Activated T-cell treated with anti-CD3 and anti-CD28 coated beads, Interleukin-2, amount 50 U/mL, for 4 hours (primary cell): ENCODE measurements around the gene LARGE1. TPM values are rescaled to one million over a fixed set of nuclear protein-coding genes. Genes with fewer than 3 reads are reported as not detected.

Source experiments
- ATAC-seq, 2 donors: fragments of 200-7000 bp; cut with Tn5 transposase; one replicate each; pipeline ENCODE4 v1.10.0; 2021
- DNase-seq: peaks from one replicate; pipeline ENCODE4 v3.0.0-alpha.2; 2020
- H3K27me3 Mint-ChIP-seq: one replicate; pipeline ENCODE4 v1.8.0; 2021; ENCODE audit warnings: low read depth, mixed read lengths
- H3K36me3 Mint-ChIP-seq: one replicate; pipeline ENCODE4 v1.8.0; 2022; ENCODE audit warnings: mixed read lengths; ENCODE audit not compliant: insufficient read depth
- H3K4me1 Mint-ChIP-seq: one replicate; pipeline ENCODE4 v1.8.0; 2021; ENCODE audit warnings: low read depth, mixed read lengths
- H3K4me3 Mint-ChIP-seq: one replicate; pipeline ENCODE4 v1.8.0; 2021; ENCODE audit warnings: mild to moderate bottlenecking, moderate library complexity, mixed read lengths
- H3K9me3 Mint-ChIP-seq: one replicate; pipeline ENCODE4 v1.8.0; 2021; ENCODE audit warnings: mixed read lengths
- total RNA-seq, 3 donors: library from RNA; stranded (reverse); gene quantifications; one replicate each; pipeline ENCODE4 v1.2.1, GENCODE V29; 2021

The LARGE1 gene
- total RNA-seq, 3 donors from 2014 or later: 0.73 to 2.2 (median 1.0) TPM

GRCh38 chr22:33324228-33324627 is 596.0 kb downstream of the LARGE1 start:
- no peak for ATAC-seq
- H3K9me3 Mint-ChIP-seq: no peaks in the 10 kb centered on the region
- no peaks in the 10 kb centered on the region for H3K36me3 Mint-ChIP-seq
- H3K4me1 Mint-ChIP-seq: no peaks in the 10 kb centered on the region
- no peaks in the 10 kb centered on the region for H3K27me3 Mint-ChIP-seq
- DNase-seq: no peak
- H3K4me3 Mint-ChIP-seq: no peak overlapping the region

- Mint-ChIP-seq H3K4me3 (no peak overlapping the region), H3K4me1 (no peaks in the 10 kb centered on the region), H3K36me3 (no peaks in the 10 kb centered on the region), H3K27me3 (no peaks in the 10 kb centered on the region), H3K9me3 (peaks cover 5% of the 10 kb centered on the region)
- ATAC-seq (no peak), DNase-seq (no peak)
Measured at GRCh38 chr22:33321466-33321865, 598.8 kb downstream of the LARGE1 start.

- H3K36me3 Mint-ChIP-seq: no peaks in the 10 kb centered on the region
- H3K4me1 Mint-ChIP-seq: no peaks in the 10 kb centered on the region
- no peak for ATAC-seq
- peaks cover 5% of the 10 kb centered on the region for H3K9me3 Mint-ChIP-seq
- H3K4me3 Mint-ChIP-seq: no peak overlapping the region
- no peaks in the 10 kb centered on the region for H3K27me3 Mint-ChIP-seq
- no peak for DNase-seq
Measured at GRCh38 chr22:33315954-33316353, 604.3 kb downstream of the LARGE1 start.

- H3K36me3 Mint-ChIP-seq: no peaks in the 10 kb centered on the region
Measured at GRCh38 chr22:33315117-33315516, 605.2 kb downstream of the LARGE1 start.

GRCh38 chr22:33314316-33314715 is 606.0 kb downstream of the LARGE1 start:
- H3K4me3 Mint-ChIP-seq: no peak overlapping the region
- H3K27me3 Mint-ChIP-seq: no peaks in the 10 kb centered on the region
- no peak for ATAC-seq
- H3K4me1 Mint-ChIP-seq: no peaks in the 10 kb centered on the region
- H3K9me3 Mint-ChIP-seq: peaks cover 5% of the 10 kb centered on the region
- DNase-seq: no peak
- no peaks in the 10 kb centered on the region for H3K36me3 Mint-ChIP-seq

More at GRCh38 chr22:33315117-33315516, 605.2 kb downstream of the LARGE1 start:
- H3K4me1 Mint-ChIP-seq: no peaks in the 10 kb centered on the region
- H3K27me3 Mint-ChIP-seq: no peaks in the 10 kb centered on the region
- H3K9me3 Mint-ChIP-seq: peaks cover 5% of the 10 kb centered on the region
- DNase-seq: no peak
- no peak overlapping the region for H3K4me3 Mint-ChIP-seq
- no peak for ATAC-seq

GRCh38 chr22:33303099-33303498 is 617.2 kb downstream of the LARGE1 start:
- no peaks in the 10 kb centered on the region for H3K36me3 Mint-ChIP-seq
- H3K4me1 Mint-ChIP-seq: peaks cover under 1% of the 10 kb centered on the region
- DNase-seq: no peak

GRCh38 chr22:33302549-33302948 is 617.7 kb downstream of the LARGE1 start:
- DNase-seq: no peak
- peaks cover 6% of the 10 kb centered on the region for H3K27me3 Mint-ChIP-seq
- no peak overlapping the region for H3K4me3 Mint-ChIP-seq
- H3K9me3 Mint-ChIP-seq: no peaks in the 10 kb centered on the region
- H3K4me1 Mint-ChIP-seq: peaks cover 2% of the 10 kb centered on the region
- ATAC-seq: no peak
- H3K36me3 Mint-ChIP-seq: no peaks in the 10 kb centered on the region

More at GRCh38 chr22:33303099-33303498, 617.2 kb downstream of the LARGE1 start:
- no peaks in the 10 kb centered on the region for H3K9me3 Mint-ChIP-seq
- no peak overlapping the region for H3K4me3 Mint-ChIP-seq
- ATAC-seq: no peak
- peaks cover 6% of the 10 kb centered on the region for H3K27me3 Mint-ChIP-seq

- Mint-ChIP-seq H3K36me3 (no peaks in the 10 kb centered on the region), H3K4me1 (peaks cover 2% of the 10 kb centered on the region), H3K4me3 (no peak overlapping the region), H3K27me3 (peaks cover 6% of the 10 kb centered on the region), H3K9me3 (no peaks in the 10 kb centered on the region)
- DNase-seq (peak; percentile 18), ATAC-seq (peak; percentile 41 to 57)
Measured at GRCh38 chr22:33302049-33302545, 618.2 kb downstream of the LARGE1 start.

GRCh38 chr22:33300165-33300564 is 620.1 kb downstream of the LARGE1 start:
- H3K4me3 Mint-ChIP-seq: no peak overlapping the region
- H3K9me3 Mint-ChIP-seq: no peaks in the 10 kb centered on the region
- no peak for DNase-seq
- peaks cover 6% of the 10 kb centered on the region for H3K27me3 Mint-ChIP-seq
- H3K4me1 Mint-ChIP-seq: peaks cover 2% of the 10 kb centered on the region
- H3K36me3 Mint-ChIP-seq: no peaks in the 10 kb centered on the region
- ATAC-seq: no peak

- no peaks in the 10 kb centered on the region for H3K36me3 Mint-ChIP-seq
- no peak overlapping the region for H3K4me3 Mint-ChIP-seq
- H3K4me1 Mint-ChIP-seq: peaks cover 2% of the 10 kb centered on the region
- no peak for ATAC-seq
- DNase-seq: no peak
- no peaks in the 10 kb centered on the region for H3K9me3 Mint-ChIP-seq
- H3K27me3 Mint-ChIP-seq: peaks cover 6% of the 10 kb centered on the region
Measured at GRCh38 chr22:33299245-33299956, 620.9 kb downstream of the LARGE1 start.

- no peaks in the 10 kb centered on the region for H3K36me3 Mint-ChIP-seq
- DNase-seq: no peak
- no peak overlapping the region for H3K4me3 Mint-ChIP-seq
Measured at GRCh38 chr22:33296941-33297340, 623.3 kb downstream of the LARGE1 start.

GRCh38 chr22:33288078-33288477 is 632.2 kb downstream of the LARGE1 start:
- H3K9me3 Mint-ChIP-seq: no peaks in the 10 kb centered on the region
- no peaks in the 10 kb centered on the region for H3K27me3 Mint-ChIP-seq
- no peaks in the 10 kb centered on the region for H3K4me1 Mint-ChIP-seq
- no peaks in the 10 kb centered on the region for H3K36me3 Mint-ChIP-seq
- no peak for DNase-seq
- H3K4me3 Mint-ChIP-seq: no peak overlapping the region
- ATAC-seq: no peak

More at GRCh38 chr22:33296941-33297340, 623.3 kb downstream of the LARGE1 start:
- H3K4me1 Mint-ChIP-seq: peaks cover 2% of the 10 kb centered on the region
- no peak for ATAC-seq
- H3K9me3 Mint-ChIP-seq: no peaks in the 10 kb centered on the region
- H3K27me3 Mint-ChIP-seq: no peaks in the 10 kb centered on the region

- Mint-ChIP-seq H3K4me1 (no peaks in the 10 kb centered on the region), H3K27me3 (no peaks in the 10 kb centered on the region), H3K4me3 (no peak overlapping the region), H3K36me3 (no peaks in the 10 kb centered on the region), H3K9me3 (no peaks in the 10 kb centered on the region)
- no peak for DNase-seq
- no peak for ATAC-seq
Measured at GRCh38 chr22:33275073-33275443, 645.2 kb downstream of the LARGE1 start.

GRCh38 chr22:33274214-33275072 is 645.8 kb downstream of the LARGE1 start:
- no peaks in the 10 kb centered on the region for H3K27me3 Mint-ChIP-seq
- no peaks in the 10 kb centered on the region for H3K9me3 Mint-ChIP-seq
- no peak overlapping the region for H3K4me3 Mint-ChIP-seq
- ATAC-seq (no peak), DNase-seq (no peak)
- no peaks in the 10 kb centered on the region for H3K36me3 Mint-ChIP-seq
- no peaks in the 10 kb centered on the region for H3K4me1 Mint-ChIP-seq
